ENCODE measurements around the gene SPATA17.

The SPATA17 gene

DNA sequence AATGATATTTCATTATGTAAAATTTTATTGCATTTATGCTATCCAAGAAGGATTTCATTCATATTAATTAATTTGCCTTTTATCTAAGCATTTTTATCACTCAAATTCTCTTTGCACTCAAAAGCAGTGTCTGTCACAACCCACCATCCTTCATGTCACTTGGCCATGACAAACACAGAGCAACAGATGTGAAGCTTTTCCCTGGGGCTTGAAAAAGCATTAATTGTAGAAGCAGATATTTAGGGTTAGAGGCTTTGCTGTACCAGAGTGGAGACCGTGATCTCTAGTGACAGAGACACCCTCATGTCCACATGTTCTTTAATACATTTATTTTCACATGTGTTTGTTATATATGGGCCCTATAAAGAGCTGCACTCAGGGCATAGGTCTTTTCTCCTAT lies 230.5 kb downstream of the SPATA17 start:
- DNase-seq: no peak

- no peak for DNase-seq
Measured at GRCh38 chr1:217867446-217867995, 236.4 kb downstream of the SPATA17 start.

DNA sequence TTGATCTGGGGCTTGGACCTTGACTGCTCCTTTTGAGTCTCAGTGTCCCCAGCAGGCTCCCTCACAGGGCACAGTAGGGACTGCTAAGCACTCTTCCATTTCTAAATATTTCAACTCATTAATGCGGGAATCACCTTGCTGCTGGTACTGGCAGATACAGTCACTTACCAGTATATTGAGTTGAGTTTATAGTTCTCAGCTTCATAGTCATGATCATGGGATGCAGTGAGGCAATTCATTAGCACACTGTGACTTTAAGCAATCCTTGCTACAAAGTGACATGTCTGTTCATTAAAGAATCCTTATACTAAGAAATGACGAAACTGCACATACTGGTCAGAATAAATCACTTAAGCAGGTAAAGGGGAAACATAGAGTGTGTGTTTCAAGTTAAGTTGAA lies 240.8 kb downstream of the SPATA17 start:
- DNase-seq: no peak

- no peak for DNase-seq
Measured at GRCh38 chr1:217875229-217875628, 244.1 kb downstream of the SPATA17 start.

DNA sequence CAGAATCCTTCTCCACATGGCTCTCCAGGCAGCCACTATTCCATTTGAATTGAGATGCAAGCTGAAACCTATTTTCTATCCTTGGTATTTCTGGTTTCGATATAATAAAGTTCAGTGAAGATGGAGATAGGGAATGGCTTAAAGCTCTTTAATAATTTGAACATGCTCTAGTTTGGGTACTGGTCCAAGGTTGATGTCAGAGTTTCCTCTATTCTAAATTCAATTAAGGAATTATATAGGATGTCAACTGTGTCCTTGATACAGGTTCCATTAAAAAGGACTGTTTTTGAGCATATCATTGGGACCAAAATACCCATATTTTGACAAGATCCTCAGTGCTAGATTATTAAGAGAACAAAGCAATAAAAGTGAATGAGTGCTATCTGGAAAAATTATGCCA lies 245.3 kb downstream of the SPATA17 start:
- no peak for DNase-seq

GRCh38 chr1:217876896-217877295 lies 245.8 kb downstream of the SPATA17 start:
- no peak for DNase-seq

GRCh38 chr1:217881131-217881543 lies 250.0 kb downstream of the SPATA17 start:
- DNase-seq: no peak

- no peak for DNase-seq
Measured at GRCh38 chr1:217881607-217882332, 250.6 kb downstream of the SPATA17 start.

DNA sequence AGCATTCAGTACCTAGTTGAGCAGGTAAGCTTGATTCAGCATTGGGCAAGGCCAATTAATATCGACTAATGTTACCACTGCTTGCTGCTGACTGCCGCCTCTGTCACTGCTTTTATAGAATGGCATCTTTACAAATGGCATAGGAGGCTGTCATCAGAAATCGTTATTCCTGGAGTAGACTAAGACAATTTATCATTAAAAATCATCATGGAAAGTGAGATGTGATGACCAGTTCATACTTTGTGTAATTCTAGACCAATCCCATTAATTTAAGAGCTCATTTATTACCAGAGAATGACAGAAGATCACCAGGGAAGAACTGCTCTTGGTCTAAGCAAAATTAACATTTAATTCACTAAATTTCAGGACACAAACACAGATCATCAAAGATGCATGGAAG lies 254.0 kb downstream of the SPATA17 start:
- DNase-seq: no peak

DNA sequence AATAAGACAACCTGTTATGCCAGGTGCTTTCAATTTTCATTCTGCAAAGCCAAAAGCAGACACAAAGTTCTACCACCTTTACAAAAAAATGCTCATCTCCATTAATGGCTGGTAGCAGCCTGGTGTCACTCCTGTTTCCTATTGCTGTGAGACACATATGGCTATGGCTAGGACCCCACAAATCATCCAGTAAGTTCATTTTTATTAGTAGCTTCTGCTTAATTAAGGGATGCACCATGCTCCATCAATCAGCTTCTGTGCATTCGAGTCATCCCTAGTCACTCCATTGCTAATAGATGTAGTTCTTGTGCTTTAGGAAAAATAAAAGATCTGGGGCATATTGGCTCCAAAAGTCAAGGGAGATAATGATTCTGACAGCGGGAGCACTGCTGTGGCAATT lies 257.2 kb downstream of the SPATA17 start:
- DNase-seq: no peak

GRCh38 chr1:217889401-217889800 lies 258.3 kb downstream of the SPATA17 start:
- no peak for DNase-seq

DNA sequence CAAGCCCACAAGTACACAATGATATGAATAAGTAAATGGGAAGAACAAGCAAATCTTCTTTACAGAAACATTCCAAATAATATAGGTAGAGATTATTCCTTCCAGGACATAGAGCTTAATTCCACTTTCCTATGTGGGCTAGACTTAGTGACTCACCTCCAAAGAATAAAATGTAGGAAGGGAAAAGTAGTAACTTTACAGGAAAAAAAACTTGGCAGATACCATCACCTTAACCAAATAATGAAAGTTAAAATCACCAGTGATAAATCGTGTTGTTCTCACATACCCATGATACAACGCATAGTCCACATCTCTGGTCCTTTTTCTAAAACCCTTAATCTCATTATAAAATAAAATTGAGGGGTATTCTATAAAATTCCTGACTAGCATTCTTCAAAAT lies 260.8 kb downstream of the SPATA17 start:
- DNase-seq: no peak

GRCh38 chr1:217892750-217893149 lies 261.6 kb downstream of the SPATA17 start:
- DNase-seq: no peak

GRCh38 chr1:217895841-217896240 lies 264.7 kb downstream of the SPATA17 start:
- DNase-seq: no peak

DNA sequence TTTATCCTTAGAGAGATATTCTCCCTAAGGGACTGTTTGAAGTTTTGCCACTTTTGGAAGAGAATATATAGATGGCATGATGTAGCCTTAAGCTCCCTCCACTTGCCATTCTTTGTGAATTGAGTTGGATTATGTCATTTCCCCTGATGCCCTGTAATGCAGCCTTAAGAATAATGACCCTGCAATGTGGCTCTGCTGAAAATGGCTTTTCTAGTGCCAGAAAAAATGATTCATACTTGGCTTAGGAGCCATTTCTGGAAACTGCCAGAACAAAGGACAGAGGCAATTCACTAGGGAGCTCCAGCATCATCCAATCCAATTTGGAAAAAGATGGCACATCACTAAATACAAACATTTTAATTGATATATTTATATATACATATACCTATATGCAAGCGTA lies 265.3 kb downstream of the SPATA17 start:
- no peak for DNase-seq

DNA sequence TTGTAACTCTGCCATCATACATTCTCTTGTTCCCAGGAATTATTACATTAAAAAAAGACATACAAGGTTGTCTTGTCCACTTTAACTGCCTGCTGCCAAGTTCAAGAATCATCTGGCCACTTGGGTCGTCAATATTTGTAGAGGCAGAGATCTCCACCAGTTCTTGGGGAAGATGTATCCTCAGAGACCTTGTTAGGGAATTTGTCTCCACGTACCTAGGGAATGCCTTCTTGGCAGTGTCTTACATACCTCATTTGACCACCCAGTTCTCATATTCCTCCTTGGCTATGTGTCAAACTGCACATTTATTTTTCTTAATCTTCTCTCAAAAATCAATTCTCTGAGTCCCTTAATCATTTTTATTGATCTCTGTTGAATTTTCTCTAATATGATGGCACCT lies 266.0 kb downstream of the SPATA17 start:
- DNase-seq: no peak

DNA sequence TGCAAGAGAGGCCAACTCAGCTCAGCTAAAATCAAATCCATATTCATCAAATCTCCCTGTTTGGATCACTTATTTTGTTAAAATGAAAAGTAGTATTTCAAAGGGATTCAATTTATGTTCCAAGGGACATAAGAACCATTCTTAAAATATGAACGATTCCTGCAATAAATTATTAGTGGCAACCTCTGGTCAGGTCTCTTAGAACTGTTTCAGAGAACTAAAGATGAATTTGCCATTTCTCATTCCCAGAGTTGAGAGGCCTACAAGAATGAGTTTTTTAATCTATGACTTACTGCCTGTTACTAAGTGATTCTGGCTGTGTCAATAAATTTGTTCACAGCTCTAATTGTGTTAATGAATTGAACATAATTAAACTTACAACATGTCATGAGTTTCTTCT lies 268.5 kb downstream of the SPATA17 start:
- DNase-seq: no peak

DNA sequence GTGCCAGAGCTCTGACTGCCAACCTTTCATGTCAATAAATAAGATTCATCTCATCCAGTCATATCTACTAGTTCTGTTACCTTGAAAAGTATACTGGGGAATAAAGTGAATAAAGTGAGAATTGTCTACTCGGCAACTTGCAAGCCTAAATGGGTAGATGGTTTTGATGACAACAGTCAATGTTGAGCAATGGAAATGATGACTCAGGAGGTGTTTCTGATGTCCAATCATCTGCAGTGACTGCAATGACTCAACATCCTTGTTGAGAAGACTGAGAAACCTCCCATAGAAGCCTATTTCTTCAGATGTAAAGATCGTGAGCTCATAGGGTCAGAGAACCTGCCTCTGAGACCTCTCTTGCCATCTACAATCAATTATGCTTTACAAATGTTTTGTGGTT lies 276.4 kb downstream of the SPATA17 start:
- no peak for DNase-seq

DNA sequence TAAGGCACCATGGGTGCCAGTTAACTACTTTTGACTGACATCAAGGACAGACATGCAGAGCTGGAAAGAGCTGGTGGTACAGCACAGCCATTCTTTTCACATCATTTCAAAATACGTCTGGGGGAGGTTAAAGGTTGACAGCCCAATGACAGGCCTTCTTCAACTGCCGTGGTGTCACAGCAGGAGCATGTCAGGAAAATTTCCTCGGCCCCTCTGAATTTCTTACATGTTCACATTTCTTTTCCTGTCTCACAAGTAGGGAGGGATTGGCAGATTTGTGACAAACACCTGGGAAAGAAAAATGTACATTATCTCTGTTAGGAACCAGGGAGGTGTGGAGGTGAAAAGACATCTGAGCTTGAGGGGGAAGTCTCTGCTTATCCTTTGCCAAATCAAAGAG lies 279.1 kb downstream of the SPATA17 start:
- no peak for DNase-seq

GRCh38 chr1:217910791-217911320 lies 279.7 kb downstream of the SPATA17 start:
- DNase-seq: no peak

DNA sequence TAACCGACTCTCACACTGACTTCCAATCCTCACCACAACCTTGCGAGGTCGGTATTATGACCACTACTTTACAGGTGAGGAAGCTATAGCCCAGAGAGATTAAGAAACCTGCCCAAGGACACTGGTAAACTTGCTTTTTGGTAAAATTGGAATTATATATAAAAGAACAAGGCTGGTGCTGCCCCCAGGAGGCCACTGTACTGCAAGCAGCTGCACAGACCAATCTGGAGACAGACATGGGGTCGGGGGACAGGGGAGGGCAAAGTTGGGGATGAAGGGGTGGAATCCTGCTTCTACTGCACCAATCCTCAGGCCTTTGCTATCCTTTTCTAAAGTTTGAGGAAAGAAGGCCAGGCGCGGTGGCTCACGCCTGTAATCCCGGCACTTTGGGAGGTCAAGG lies 280.8 kb downstream of the SPATA17 start:
- DNase-seq: no peak

DNA sequence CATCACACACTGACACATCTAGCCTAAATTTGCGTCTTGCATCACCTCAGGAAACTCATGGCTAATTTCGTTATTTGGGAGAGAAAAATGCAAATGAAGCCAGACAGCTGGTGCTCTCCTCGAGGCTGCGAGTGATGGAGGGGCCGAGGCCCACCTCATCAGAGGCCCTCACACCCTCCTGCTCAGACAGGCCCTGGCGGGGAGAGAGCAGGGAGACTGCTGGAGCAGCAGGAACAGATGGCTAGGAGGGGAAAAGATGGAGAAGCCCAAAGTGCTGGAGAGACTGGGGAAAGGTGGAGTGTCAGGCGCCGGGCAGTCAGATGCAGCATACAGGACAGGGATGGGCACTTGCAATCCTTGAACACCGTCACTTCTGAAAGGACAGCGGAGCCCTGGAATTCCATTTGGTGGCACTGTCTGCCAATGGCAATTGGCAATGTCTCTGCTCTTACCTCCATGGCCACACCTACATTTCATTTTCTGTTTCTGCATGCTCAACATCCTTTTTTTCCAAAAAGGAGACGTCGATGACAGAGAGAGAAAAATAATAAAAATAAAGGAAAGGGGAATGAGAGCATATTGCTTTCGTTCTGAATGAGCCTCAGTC lies 286.2 kb downstream of the SPATA17 start:
- no peak for DNase-seq

- no peak for DNase-seq
Measured at GRCh38 chr1:217919683-217920388, 288.7 kb downstream of the SPATA17 start.

Measured in activated CD4-positive, alpha-beta T cell treated with anti-CD3 and anti-CD28 coated beads, Interleukin-2, amount 50 U/mL, for 4 hours (primary cell).